Memory B cell (primary cell): ENCODE data around the gene SLC38A4.
"Not testable (repeated sequence)": the region's sequence is repeated elsewhere in the genome, so short reads cannot be mapped to it uniquely, and the experiment has no call there.

Source experiments
- ATAC-seq: fragments of 150-1000 bp; cut with Tn5 transposase; 2 replicates; pipeline ENCODE4 v1.10.0; 2021; ENCODE audit warnings: low read depth, mild to moderate bottlenecking, moderate library complexity
- DNase-seq, 2 donors: peaks; one replicate each; pipeline ENCODE4 v3.0.0; 2022; ENCODE audit warnings: low spot score in 2 of 2
- H3K27ac Mint-ChIP-seq: one replicate; pipeline ENCODE4 v1.8.0; 2022; ENCODE audit warnings: mild to moderate bottlenecking, moderate library complexity, mixed read lengths
- H3K27me3 Mint-ChIP-seq: one replicate; pipeline ENCODE4 v1.8.0; 2022; ENCODE audit warnings: mixed read lengths
- H3K36me3 Mint-ChIP-seq: one replicate; pipeline ENCODE4 v1.8.0; 2022; ENCODE audit warnings: mild to moderate bottlenecking, mixed read lengths
- H3K4me1 Mint-ChIP-seq: one replicate; pipeline ENCODE4 v1.8.0; 2022; ENCODE audit warnings: mixed read lengths
- H3K4me3 Mint-ChIP-seq: one replicate; pipeline ENCODE4 v1.8.0; 2022; ENCODE audit warnings: mild to moderate bottlenecking, moderate library complexity, mixed read lengths
- H3K9me3 Mint-ChIP-seq: one replicate; pipeline ENCODE4 v1.8.0; 2022; ENCODE audit warnings: mixed read lengths

The SLC38A4 gene, protein sequence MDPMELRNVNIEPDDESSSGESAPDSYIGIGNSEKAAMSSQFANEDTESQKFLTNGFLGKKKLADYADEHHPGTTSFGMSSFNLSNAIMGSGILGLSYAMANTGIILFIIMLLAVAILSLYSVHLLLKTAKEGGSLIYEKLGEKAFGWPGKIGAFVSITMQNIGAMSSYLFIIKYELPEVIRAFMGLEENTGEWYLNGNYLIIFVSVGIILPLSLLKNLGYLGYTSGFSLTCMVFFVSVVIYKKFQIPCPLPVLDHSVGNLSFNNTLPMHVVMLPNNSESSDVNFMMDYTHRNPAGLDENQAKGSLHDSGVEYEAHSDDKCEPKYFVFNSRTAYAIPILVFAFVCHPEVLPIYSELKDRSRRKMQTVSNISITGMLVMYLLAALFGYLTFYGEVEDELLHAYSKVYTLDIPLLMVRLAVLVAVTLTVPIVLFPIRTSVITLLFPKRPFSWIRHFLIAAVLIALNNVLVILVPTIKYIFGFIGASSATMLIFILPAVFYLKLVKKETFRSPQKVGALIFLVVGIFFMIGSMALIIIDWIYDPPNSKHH

DNA sequence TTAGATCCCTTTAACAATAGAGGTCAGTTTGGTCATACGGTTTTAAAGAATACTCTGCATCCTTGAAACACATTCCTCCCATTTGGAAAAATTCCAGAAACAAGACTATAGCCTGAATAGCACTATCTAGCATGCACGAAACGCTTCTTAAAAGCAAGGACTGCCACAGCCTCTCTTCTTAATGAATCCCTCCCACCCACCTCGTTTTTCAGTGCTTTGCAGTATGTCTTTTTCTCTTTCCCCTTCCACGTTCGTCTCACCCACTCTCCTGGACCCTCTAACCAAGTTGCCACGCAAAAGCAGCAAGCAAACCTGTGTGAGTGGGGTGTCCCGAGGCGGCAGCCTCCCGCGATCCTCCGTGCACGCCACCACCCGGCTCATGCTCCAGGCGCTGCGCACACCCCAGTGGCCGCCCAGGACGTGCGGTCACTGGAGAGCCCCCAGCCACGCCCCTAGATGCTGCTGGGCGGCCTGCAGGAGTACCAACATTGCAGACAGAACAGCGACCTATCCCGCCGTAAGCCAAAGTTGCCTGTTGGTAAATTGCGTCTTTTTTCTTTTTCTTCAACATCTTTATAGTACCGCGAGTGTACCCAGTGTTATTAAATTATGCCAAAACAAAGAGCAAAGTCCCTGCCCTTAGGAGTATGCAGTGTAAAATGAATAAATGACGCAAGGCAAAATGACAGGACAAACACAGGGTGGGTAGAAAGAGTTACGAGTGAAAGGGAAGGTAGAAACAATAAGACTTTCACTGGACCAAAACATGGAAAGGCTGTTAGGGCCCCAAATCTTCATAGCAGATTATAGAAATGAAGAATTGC lies at the start of gene SLC38A4:
Gene SLC38A4 (minus strand): TSS at position 407 of the 824 bp plus-strand sequence. CDS start 32,926 bp downstream, outside the sequence.
- H3K36me3 Mint-ChIP-seq, result no peaks in the 10 kb centered on the region
- DNase-seq, result no peak
- ATAC-seq, result no peak
- H3K27ac Mint-ChIP-seq, result no peak within 1 kb of the TSS
- no peaks in the 10 kb centered on the region for H3K9me3 Mint-ChIP-seq
- no peaks in the 10 kb centered on the region for H3K4me1 Mint-ChIP-seq
- no peak within 1 kb of the TSS for H3K4me3 Mint-ChIP-seq
- peaks cover 15% of the 10 kb centered on the region for H3K27me3 Mint-ChIP-seq

GRCh38 chr12:46875095-46875494 lies 49.3 kb upstream of the SLC38A4 start:
- peaks cover 16% of the 10 kb centered on the region for H3K27me3 Mint-ChIP-seq
- H3K36me3 Mint-ChIP-seq, result peaks cover 6% of the 10 kb centered on the region
- no peaks in the 10 kb centered on the region for H3K4me1 Mint-ChIP-seq
- no peak overlapping the region for H3K27ac Mint-ChIP-seq
- H3K9me3 Mint-ChIP-seq, result peaks cover 7% of the 10 kb centered on the region
- H3K4me3 Mint-ChIP-seq, result no peak overlapping the region
- ATAC-seq (no peak), DNase-seq (no peak)

DNA sequence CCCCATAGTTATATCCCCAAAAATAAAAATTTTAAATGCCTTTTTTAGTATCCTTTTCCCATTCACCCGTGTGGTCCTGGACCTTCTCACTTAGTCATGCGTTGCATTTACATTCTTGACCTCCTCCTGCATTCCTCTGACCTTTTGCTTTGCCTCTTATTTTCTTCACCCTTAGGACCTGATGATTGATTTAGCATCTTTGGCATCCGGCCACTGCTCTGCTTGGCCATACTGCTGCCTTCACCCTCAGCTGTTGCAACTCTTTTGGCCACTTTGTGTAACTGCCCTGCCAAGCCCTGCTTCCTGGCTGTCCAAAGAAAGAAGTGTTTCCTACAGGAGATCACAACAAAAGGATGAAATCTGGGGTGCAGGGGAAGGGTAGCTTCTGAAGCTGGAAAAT lies 48.8 kb upstream of the SLC38A4 start:
- Mint-ChIP-seq H3K36me3 (peaks cover 6% of the 10 kb centered on the region), H3K9me3 (peaks cover 7% of the 10 kb centered on the region), H3K27ac (no peak overlapping the region), H3K4me3 (no peak overlapping the region), H3K4me1 (no peaks in the 10 kb centered on the region), H3K27me3 (peaks cover 16% of the 10 kb centered on the region)
- ATAC-seq (no peak), DNase-seq (no peak)

DNA sequence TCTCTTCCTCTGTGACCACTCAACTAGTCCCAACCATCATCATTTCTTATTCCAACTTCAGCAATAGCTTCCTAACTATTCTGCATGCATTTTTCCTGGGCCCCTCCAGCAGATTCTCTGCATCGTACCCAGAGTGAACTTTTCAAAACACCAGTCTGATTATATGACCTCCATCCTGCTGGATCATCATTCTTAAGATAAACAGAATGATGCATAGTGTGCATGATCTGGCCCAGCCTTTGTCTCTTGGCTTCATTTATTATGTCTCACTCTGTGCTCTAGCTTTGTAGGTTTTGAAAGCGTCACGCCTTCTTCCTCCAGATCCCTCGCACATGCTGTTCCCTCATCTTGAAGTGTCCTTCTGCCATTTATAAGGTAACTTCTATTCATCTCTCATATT lies 46.3 kb upstream of the SLC38A4 start:
- Mint-ChIP-seq H3K27ac (no peak overlapping the region), H3K4me1 (no peaks in the 10 kb centered on the region), H3K4me3 (no peak overlapping the region), H3K9me3 (peaks cover 3% of the 10 kb centered on the region), H3K36me3 (peaks cover 4% of the 10 kb centered on the region), H3K27me3 (peaks cover 7% of the 10 kb centered on the region)
- DNase-seq, result no peak
- ATAC-seq, result no peak

- H3K4me3 Mint-ChIP-seq, result no peak overlapping the region
- H3K27ac Mint-ChIP-seq, result no peak overlapping the region
- DNase-seq (no peak), ATAC-seq (no peak)
- H3K27me3 Mint-ChIP-seq, result peaks cover 3% of the 10 kb centered on the region
- peaks cover 11% of the 10 kb centered on the region for H3K9me3 Mint-ChIP-seq
- no peaks in the 10 kb centered on the region for H3K4me1 Mint-ChIP-seq
- H3K36me3 Mint-ChIP-seq, result peaks cover 14% of the 10 kb centered on the region
Measured at GRCh38 chr12:46865311-46865710, 39.5 kb upstream of the SLC38A4 start.

DNA sequence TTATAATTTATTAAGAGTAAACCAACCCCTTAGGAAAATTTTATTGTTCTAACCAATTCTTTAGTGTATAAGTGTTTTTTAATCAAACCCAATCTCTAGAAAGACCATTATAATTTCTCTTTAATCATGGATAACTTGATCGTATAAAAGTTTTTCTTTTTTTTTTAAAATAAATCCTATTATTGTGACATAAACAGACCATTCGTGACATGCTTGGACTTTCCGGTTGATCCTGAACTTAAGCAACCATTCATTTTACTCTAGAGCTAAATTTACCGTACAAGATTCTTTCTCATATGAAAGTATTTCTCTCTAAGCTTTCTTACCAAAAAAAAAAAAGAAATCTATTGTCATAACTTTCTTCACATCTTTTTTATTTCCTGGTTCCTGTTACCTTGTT lies 32.6 kb upstream of the SLC38A4 start:
- Mint-ChIP-seq H3K4me1 (no peaks in the 10 kb centered on the region), H3K27ac (no peak overlapping the region), H3K9me3 (peaks cover 5% of the 10 kb centered on the region), H3K36me3 (peaks cover 11% of the 10 kb centered on the region), H3K27me3 (no peaks in the 10 kb centered on the region), H3K4me3 (no peak overlapping the region)
- no peak for ATAC-seq
- DNase-seq, result no peak

GRCh38 chr12:46857486-46857885 lies 31.7 kb upstream of the SLC38A4 start:
- no peak for DNase-seq
- no peak for ATAC-seq
- H3K4me3 Mint-ChIP-seq, result no peak overlapping the region
- H3K27me3 Mint-ChIP-seq, result no peaks in the 10 kb centered on the region
- no peaks in the 10 kb centered on the region for H3K4me1 Mint-ChIP-seq
- peaks cover 11% of the 10 kb centered on the region for H3K36me3 Mint-ChIP-seq
- peaks cover 5% of the 10 kb centered on the region for H3K9me3 Mint-ChIP-seq
- no peak overlapping the region for H3K27ac Mint-ChIP-seq

DNA sequence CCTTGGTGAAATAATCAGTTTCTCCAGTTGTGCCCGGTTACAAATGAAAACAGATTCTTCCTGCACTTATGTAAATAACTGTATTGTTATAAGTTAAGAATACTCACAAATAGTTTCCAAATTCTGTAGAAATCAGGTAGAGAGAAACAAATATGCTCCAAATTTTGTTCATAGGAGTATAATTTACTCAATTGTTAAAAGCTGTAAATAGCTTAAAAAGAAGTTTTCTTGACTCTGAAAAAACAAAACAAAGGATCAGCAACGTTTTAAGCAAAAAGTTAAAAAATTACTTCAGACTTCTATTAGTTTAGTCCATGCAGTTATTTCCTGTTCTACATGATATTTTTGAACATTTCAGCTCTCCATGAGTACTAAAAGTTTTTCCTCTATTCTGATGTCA lies 30.0 kb upstream of the SLC38A4 start:
- H3K4me1 Mint-ChIP-seq, result no peaks in the 10 kb centered on the region
- H3K27me3 Mint-ChIP-seq, result no peaks in the 10 kb centered on the region
- H3K27ac Mint-ChIP-seq, result no peak overlapping the region
- DNase-seq, result no peak
- H3K9me3 Mint-ChIP-seq, result peaks cover 6% of the 10 kb centered on the region
- H3K36me3 Mint-ChIP-seq, result peaks cover 7% of the 10 kb centered on the region
- no peak for ATAC-seq
- no peak overlapping the region for H3K4me3 Mint-ChIP-seq

- H3K9me3 Mint-ChIP-seq, H3K27me3 Mint-ChIP-seq, H3K27ac Mint-ChIP-seq, H3K36me3 Mint-ChIP-seq, DNase-seq, H3K4me3 Mint-ChIP-seq, ATAC-seq, H3K4me1 Mint-ChIP-seq: not testable (repeated sequence)
Measured at GRCh38 chr12:46854188-46854587, 28.4 kb upstream of the SLC38A4 start.

- not testable (repeated sequence) for DNase-seq, H3K36me3 Mint-ChIP-seq, H3K27ac Mint-ChIP-seq, ATAC-seq, H3K27me3 Mint-ChIP-seq, H3K4me3 Mint-ChIP-seq, H3K4me1 Mint-ChIP-seq
- peaks cover 12% of the 10 kb centered on the region for H3K9me3 Mint-ChIP-seq
Measured at GRCh38 chr12:46848792-46849191, 23.0 kb upstream of the SLC38A4 start.

GRCh38 chr12:46847001-46847400 lies 21.2 kb upstream of the SLC38A4 start:
- Mint-ChIP-seq H3K4me3 (no peak overlapping the region), H3K9me3 (peaks cover 12% of the 10 kb centered on the region), H3K27ac (no peak overlapping the region), H3K36me3 (no peaks in the 10 kb centered on the region), H3K4me1 (no peaks in the 10 kb centered on the region), H3K27me3 (peaks cover 8% of the 10 kb centered on the region)
- no peak for DNase-seq
- no peak for ATAC-seq

DNA sequence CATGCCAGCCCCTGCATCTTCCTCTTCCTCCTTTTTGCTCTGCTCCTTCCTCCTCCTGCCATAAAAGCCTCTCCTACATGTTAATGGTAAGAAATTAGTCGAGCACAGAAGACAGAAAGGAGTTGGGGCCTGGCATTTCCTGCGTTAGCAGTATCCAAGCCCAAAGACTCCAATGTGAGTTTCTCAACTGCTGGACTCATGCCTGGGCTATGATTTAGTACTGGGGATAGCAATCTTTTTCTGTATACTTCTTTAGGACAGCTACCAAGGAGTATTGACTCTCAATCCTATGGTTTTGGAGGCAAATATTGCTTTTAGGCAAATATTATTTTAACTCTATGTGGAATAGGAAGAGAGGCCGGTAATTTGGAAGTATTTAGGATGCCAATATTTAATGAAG lies 18.0 kb upstream of the SLC38A4 start:
- Mint-ChIP-seq H3K4me3 (no peak overlapping the region), H3K36me3 (no peaks in the 10 kb centered on the region), H3K27me3 (peaks cover 10% of the 10 kb centered on the region), H3K4me1 (no peaks in the 10 kb centered on the region), H3K27ac (no peak overlapping the region), H3K9me3 (peaks cover 8% of the 10 kb centered on the region)
- ATAC-seq (no peak), DNase-seq (no peak)

DNA sequence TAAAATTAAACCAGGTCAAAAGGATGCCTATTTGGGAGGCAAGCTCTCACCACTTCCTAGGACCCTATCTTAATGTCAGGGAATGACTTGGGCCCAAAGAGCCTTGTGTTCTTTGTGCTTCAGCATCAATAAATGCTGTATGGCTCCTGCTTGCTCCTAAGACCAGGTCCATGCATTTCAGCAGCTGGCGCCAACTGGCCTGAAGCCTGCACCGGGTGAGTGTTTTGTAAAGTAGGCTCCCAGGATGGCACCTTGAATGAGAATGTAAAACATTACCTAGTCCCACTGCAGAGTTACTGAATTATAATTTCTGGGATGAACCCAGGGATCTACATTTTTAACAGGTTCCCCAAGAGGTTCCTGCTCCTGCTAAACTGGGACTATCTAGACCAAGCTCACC lies 16.1 kb upstream of the SLC38A4 start:
- no peak for ATAC-seq
- Mint-ChIP-seq H3K27ac (no peak overlapping the region), H3K4me1 (no peaks in the 10 kb centered on the region), H3K27me3 (peaks cover 8% of the 10 kb centered on the region), H3K36me3 (no peaks in the 10 kb centered on the region), H3K9me3 (peaks cover 2% of the 10 kb centered on the region), H3K4me3 (no peak overlapping the region)
- DNase-seq, result no peak

GRCh38 chr12:46839964-46840363 lies 14.2 kb upstream of the SLC38A4 start:
- Mint-ChIP-seq H3K27ac (no peak overlapping the region), H3K9me3 (peaks cover 1% of the 10 kb centered on the region), H3K4me1 (no peaks in the 10 kb centered on the region), H3K4me3 (no peak overlapping the region), H3K27me3 (peaks cover 7% of the 10 kb centered on the region), H3K36me3 (no peaks in the 10 kb centered on the region)
- DNase-seq (no peak), ATAC-seq (no peak)
